HG02870 (cell line): ENCODE measurements around the gene PTS.
"Not testable (repeated sequence)": the region's sequence is repeated elsewhere in the genome, so short reads cannot be mapped to it uniquely, and the experiment has no call there.

Experiments
- ATAC-seq: cut with Tn5 transposase; IDR thresholded peaks from one replicate; pipeline ENCODE4 v1.9.1; 2021; ENCODE audit warnings: mild to moderate bottlenecking, moderate library complexity; ENCODE audit not compliant: unreplicated experiment

PTS gene

DNA sequence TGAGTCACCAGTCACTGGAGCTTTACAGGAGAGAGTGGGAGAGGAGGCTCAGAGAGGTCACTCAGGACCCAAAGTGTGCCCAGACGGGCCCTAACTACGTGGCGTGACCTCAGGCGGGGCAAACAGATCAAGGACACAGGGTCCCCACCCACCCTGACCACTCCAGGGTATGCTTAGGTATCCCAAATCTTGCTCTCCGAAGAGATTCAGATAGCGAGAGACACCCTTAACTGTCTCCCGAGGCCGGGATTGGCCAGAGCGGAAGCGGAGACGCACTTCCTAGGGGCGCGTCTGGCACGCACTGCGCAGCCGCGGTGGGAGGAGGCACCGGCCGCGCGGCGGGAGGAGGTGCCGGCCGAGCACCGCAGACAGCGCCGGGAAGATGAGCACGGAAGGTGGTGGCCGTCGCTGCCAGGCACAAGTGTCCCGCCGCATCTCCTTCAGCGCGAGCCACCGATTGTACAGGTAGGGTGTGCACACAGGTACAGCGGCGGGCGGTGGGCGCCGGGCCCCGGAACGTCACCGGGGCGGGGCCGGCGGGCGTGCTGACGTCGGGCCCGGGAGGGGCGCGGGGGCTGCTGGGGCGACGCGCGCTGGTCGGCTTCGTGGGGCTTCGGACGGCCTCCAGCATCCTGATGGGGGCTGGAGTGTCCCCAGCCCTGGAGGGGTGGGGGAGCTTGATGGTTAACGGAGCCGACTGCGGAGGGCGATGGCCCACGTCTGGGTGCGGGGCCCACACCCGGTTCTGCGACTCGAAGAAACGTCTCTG lies at the start of gene PTS:
TSS of gene PTS (plus strand) at position 367 of the 769 bp plus-strand sequence. CDS start at position 383, 16 bp downstream.
- peak; percentile 94 for ATAC-seq

DNA sequence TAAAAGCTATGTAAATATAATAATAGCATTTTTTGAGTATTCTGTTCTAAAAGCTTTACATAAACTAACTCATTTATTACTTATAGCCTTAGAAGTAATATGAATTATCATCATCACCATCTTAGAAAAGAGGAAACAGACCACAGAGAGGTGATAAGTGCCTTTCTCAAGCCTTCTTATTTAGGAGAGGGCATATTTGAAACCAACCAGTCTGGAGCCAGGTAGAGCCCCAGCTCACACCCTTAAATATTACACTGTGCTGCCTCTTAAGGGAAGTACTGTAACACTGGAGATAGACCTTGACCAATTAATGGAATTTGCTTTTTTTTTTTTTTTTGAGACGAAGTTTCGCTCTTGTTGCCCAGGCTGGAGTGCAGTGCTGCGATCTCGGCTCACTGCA lies 48.6 kb upstream of the PTS start:
- no peak for ATAC-seq

DNA sequence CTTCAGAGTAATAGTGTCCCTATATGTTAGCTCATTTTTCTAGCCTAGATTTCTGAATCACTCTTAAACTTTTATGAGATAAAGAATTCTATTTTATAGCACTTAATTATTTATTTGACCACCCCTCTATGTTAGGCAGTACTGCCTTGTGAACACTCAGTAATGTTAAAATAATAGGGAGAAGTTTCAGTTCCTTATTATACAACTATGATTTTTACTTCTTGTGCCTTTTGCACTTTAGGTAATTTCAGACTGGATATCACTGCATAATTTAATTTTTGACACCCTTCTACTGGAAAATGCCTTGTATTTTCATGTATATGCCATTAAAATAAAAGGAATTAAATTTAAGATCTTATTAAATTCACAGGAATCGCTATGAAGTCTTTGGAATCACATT lies 47.8 kb upstream of the PTS start:
- ATAC-seq = no peak

DNA sequence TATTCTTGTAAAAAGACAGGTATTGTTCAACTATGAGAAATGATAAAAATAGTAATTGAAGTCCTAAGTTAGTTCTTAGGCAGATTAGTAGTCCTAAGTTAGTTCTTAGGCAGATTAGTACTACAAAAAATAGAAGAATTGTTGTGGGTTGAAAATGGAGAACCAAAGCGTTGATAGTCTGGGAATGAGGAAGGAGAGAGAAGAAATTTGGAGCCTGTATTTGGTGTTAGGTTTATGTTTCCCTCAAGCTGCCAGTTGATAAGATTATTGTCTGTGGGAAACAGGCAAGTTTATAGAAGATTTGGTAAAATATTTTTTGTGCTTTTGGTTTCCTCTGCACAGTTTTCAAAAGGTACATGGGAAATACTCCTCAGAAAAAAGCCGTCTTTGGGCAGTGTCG lies 47.3 kb upstream of the PTS start:
- no peak for ATAC-seq

DNA sequence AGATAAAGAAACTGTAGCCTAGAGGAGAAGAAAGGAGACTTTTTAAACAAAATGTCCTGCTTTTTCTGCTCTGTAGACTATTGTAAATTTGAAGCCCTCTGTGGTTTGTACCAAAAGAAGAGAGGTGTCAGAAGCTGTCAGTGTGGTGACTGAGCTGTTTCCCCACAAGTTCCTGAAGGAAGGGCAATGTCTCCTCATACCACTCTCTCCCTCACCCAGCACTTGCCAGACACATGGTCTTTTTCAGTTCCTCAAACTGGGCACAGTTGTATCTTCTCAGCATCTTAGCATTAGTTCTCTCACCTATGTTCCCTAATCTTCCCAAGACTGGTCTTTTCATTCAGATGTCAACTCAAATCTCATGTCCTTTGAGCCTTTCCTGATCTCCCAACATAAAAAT lies 46.6 kb upstream of the PTS start:
- ATAC-seq = no peak

DNA sequence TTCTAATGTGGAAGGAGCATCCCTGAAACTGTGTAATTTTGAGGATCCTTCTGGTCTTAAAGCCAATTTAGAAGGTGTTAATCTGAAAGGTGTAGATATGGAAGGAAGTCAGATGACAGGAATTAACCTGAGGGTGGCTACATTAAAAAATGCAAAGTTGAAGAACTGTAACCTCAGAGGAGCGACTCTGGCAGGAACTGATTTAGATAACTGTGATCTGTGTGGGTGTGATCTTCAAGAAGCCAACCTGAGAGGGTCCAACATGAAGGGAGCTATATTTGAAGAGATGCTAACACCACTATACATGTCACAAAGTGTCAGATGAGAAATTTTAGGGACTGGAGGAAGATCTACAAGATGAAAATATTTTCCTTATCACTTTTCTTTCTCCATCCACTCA lies 43.4 kb upstream of the PTS start:
- no peak for ATAC-seq

DNA sequence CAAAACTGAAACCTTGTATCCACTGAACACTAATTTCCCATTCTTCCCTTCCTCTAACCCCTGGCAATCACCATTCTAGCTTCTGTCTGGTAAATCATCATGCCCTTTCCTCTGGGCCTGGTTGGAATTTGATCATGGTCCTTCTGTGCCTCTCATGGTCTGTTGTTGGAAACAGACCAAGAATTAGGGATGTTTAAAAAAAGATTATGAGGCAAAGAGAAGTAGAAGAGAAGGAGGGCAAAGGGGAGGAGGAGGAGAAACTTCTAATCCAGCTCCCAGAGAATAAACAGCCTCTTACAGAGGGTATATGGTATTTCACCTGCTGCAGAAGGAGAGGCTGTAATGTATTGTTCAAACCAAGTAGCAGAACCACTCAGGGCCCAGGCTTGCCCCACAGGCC lies 40.3 kb upstream of the PTS start:
- ATAC-seq = no peak

DNA sequence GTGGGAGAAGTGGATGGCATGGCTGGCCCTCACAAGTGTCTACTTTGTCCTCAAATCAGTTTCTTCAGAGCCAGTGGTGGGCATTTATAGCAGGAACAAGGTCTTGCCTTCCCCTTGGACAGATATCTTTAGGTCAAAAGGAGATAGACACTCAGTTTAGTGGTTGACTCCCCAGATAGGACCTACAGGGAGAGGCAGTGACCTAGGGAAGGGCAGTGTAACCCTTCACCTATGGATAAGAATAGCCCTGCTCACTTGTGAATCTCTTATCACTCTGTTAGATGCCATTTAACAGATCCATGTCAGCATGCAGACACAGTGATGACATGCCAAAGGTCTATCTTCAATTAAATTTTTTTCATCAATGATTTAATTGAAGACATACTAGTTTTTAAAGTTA lies 39.9 kb upstream of the PTS start:
- ATAC-seq = no peak

DNA sequence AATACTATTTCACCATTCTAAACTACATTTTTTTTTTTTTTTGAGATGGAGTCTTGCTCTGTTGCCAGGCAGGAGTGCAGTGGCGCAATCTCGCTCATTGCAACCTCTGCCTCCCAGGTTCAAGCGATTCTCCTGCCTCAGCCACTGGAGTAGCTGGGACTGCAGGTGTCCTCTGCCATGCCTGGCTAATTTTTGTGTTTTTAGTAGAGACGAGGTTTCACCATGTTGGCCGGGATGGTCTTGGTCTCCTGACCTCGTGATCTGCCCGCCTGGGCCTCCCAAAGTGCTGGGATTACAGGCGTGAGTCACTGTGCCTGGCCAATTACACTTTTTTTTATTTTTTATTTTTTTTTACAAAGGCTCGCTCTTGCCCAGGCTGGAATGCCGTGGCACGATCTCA lies 31.1 kb upstream of the PTS start:
- not testable (repeated sequence) for ATAC-seq

DNA sequence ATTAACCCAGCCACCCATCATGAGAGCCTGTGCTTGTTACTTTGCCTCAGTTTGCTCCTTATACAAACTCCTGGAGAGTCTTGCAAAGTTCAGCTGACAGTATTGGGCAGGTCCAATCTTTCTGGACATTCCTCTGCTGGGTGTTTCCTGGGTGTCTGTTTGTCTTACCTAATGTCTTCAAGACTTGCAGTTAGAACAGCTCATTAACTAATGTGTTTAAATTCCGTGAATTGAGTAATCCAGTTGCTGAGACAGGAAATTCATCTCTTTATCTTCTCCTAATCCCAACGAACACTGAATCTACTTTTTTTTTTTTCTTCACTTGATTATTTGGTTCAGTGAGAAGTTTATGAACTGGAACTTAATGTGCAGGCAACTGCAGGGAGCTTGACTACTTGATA lies 30.3 kb upstream of the PTS start:
- ATAC-seq = no peak

DNA sequence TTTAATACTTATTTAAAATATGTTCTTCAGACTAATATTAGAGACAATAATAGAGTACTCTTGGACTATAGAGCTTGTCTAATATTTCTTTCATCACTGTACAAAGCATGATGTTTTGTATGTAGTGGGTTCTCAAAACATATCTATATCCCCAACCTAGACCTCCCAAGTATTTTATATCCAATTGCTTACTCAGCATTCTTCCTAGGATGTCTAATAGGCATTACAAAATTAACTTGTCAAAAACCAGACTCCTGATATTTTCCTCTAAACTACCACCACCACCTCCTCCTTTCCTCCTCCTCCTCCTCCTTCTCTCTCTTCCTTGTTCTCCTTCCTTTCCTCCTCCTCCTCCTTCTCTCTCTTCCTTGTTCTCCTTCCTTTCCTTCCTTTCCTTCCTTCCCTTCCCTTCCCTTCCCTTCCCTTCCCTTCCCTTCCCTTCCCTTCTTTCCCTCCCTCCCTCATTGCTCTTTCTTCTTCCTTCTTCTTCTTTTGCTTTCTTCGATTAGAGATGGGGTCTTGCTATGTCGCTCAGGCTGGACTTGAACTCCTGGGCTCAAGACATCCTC lies 29.6 kb upstream of the PTS start:
- no peak for ATAC-seq

DNA sequence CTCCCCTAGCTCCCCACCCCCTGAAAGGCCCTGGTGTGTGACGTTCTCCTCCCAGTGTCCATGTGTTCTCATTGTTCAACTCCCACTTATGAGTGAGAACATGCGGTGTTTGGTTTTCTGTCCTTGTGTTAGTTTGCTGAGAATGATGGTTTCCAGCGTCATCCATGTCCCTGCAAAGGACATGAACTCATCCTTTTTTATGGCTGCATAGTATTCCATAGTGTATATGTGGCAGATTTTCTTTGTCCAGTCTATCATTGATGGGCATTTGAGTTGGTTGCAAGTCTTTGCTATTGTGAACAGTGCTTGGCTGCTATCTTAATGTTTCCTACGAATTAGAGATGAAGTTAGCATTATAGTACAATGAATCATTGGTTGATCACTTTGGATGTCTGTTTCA lies 27.1 kb upstream of the PTS start:
- ATAC-seq = not testable (repeated sequence)

DNA sequence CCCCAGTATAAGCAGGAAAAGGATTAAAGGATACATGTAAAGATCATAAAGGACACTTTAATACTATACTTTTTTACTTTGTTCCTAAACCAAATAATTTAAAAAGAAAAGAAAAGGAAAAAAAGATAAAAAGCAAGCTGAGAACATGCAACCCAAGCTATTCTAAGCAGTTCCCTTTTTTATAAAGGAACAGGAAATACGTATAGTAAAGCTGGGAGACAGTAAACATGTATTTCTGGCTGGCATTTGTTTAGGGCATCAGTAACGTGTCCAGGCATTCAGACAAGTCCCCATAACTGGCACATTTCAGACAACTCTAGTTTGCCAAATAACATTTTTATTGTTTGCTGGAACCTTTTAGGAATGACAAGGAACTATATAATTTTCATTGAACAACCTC lies 26.0 kb upstream of the PTS start:
- no peak for ATAC-seq

DNA sequence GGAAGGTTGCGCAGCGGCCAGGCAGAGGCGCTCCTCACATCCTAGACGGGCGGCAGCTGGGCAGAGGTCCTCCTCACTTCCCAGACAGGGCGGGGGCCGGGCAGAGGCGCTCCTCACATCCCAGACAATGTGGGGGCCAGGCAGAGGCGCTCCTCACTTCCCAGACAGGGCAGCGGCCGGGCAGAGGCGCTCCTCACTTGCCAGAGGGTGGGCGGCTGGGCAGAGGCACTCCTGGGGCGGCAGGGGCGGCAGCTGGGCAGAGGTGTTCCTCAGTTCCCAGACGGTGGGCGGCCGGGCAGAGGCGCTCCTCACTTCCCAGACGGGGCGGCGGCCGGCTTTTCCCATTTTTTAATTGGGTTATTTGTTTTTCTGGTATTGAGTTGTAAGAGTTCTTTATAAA lies 20.2 kb upstream of the PTS start:
- no peak for ATAC-seq

DNA sequence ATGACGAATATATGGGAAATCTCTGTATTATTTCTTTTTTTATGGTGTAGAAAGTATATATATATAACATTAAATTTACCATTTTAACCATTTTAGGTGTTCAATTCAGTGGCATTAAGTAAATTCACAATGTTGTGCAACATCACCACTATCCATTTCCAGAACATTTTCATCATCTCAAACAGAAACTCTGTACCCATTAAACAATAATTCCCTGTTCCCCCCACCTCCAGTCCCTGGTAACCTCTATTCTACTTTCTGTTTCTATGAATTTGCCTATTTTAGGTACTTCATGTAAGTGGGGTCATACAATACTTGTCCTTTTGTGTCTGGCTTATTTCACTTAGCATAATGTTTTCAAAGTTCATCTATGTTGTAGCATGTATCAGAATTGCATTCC lies 15.3 kb upstream of the PTS start:
- ATAC-seq = no peak

DNA sequence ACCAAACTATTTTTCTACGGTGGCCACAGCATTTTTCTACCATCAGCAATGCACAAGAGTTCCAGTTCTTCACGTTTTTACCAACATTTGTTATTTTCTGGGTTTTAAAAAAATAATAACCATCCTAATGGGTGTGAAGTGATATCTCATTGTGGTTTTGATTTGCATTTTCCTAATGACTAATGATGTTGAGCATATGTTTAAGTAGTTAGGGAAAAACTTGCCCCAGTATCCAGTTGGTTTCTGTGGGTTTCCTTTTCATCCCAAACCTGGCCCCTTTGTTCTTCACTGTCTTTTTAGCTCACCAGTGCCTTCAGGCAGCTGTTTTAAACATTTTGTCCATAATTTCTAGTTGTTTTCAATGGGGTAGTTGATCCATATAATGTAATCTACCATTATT lies 14.7 kb upstream of the PTS start:
- ATAC-seq = no peak

DNA sequence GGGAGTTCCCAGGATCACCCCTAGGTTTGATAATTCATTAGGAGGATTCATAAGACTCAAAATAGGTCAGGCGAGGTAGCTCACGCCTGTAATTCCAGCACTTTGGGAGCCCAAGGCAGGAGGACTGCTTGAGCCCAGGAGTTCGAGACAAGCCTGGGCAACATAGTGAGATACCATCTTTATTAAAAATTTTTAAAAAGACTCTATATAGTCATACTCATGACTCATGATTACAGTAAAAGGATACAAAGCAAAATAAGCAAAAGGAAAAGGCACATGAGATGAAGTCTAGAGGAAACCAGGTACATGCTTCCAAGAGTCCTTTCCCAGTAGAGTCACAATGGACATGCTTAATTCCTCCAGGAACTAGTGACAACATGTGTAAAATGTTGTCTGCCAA lies 13.9 kb upstream of the PTS start:
- no peak for ATAC-seq

DNA sequence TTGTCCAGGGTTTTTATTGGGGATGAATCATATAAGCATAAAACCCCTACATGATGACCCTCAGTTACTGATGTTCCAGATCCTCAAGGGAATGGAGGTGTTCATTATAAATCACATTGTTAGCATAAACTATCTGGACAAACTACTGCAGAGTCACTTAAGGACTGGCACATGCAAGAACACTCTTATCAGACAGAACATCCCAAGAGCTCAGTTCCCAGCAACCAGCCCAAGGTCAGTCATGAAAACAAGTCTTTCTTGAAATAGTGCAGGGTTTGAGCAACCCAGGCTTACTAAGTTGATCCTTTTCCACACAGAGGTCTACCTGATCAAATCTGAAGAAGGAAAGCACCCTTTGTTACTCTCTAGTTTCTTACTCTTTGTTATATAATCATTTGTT lies 13.5 kb upstream of the PTS start:
- no peak for ATAC-seq

DNA sequence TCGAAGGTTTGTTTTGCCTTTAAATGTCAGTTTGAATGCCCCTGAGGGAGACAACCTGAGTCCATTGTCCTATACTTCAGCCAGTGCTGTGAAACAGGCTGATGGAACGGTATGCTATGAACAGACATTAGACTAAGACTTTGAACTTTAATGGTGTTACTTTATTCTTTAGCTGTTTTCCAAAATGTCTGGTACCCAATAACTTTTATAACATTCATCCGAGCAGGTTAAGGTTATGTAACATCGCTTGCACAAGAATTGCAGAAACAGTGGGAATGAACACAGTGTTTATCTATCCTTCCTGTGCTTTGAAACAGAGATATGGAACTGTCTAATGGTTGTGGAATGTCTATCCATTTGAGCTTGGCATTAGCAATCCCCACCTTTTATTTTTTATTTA lies 12.5 kb upstream of the PTS start:
- ATAC-seq = no peak

DNA sequence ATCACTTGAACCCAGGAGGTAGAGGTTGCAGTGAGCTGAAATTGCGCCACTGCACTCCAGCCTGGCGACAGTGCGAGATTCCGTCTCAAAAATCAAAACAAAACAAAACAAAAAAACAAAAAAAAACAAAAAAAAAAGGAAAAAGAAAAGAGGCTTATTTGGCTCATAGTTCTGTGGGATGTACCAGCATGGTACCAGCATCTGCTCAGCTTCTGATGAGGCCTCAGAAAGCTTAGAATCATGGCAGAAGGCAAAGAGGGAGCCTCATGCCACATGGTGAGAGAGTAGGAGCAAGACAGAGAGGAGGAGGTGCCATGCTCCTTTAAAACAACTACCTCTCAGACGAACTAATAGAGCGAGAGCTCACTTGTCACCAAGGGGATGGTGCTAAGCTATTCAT lies 10.6 kb upstream of the PTS start:
- no peak for ATAC-seq

DNA sequence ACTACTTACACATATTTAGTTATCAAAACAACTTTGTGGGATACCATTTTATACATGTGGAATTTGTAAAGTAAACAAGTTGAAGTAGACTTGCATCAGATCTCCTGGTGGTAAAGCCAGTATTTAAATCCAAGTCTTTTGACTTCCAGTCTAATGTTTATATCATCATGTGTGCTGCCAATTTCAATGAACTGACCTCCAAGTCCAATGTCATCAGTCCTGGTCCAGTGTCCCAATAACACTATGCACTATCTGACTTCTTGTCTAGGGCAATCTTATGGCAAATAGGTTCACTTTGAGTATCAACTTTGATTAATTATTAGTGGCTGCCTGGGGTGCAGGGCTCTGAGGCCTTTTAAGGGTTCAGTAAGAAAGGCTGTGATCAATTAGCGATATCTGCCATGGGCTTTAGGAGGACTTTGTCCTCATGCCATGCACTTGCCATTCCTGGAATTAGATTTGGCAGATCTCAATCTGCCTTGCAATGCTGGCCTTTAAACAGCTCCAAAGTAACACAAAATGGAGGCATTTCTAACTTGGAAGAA lies 9.6 kb upstream of the PTS start:
- ATAC-seq = no peak

DNA sequence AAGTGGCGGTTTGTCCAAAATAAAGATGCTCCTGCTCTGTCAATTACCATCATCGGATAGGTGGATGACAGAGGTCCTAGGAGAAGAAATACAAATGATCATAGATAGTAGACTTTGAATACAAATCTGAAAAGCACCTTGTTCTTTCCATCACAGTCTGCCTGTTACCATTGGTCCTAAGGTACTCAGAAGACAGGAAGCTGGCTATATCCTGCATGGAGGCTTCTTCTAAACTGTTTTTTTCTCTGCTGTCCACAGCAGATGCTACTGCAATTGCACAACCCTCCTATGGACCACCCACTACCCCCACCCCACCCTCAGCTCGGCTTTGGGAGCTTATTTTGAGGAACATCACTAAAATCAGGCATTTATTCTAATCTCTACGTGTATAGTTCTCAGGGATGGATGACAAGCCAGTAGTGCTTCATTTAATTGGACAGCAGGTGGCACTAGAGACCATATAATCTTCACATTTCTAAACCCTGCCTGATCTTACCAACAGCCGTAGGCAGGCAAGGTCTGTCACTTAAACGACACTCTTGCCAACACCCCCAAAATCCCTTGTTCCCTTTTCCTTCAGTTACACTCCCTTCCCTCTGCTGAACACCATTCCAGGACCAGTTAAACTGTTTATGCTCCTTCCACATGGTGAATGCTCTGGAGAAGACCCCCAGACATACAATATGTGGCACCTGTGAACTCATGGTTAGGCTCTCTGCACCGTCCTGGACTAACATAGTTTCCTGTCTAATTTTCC lies 6.6 kb upstream of the PTS start:
- peak; percentile 91 for ATAC-seq
